Measurements from ENCODE around the gene UBTD2.
A peak's percentile ranks its signal among the peaks of the same experiment; 100 is the strongest.
"Not testable (repeated sequence)": the region's sequence is repeated elsewhere in the genome, so short reads cannot be mapped to it uniquely, and the experiment has no call there.

The UBTD2 gene

GRCh38 chr5:172245046-172245445, 38.5 kb downstream of the UBTD2 start:
- DNase-seq, result no peak

DNA sequence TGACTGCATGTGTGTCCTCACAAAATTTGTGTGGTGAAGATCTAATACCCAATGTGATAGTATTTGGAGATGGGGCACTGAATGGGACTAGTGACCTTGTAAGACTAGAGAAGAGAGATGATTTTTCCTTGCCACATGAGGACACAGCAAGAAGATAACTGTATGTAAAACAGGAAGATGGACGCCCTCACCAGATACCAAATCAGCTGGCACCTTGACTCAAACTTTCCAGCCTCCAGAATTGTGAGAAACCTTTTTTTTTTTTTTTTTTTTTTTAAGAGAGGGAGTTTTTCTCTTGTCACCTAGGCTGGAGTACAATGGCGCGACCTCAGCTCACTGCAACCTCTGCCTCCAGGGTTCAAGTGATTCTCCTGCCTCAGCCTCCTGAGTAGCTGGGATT, 40.3 kb downstream of the UBTD2 start:
- no peak for DNase-seq

DNA sequence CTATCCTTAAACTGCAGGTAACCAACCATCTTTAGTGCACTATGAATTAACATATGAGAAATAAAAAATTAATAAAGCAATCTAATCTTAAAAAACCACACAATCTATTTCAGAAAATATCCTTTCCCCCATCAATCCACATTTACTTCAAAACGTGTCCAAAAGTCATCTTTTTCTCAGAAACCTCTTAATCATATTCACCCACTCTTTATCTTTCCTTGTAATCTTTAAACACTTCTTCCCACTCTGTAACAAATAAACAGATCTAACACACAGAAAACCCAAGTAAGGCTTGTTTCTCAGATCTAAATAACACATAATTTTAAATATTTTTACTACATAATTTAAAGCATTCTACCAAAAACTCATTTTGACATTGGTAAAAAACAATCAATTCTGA, 45.2 kb downstream of the UBTD2 start:
- DNase-seq, result no peak

GRCh38 chr5:172235827-172236736, 47.5 kb downstream of the UBTD2 start:
- DNase-seq, result no peak

DNA sequence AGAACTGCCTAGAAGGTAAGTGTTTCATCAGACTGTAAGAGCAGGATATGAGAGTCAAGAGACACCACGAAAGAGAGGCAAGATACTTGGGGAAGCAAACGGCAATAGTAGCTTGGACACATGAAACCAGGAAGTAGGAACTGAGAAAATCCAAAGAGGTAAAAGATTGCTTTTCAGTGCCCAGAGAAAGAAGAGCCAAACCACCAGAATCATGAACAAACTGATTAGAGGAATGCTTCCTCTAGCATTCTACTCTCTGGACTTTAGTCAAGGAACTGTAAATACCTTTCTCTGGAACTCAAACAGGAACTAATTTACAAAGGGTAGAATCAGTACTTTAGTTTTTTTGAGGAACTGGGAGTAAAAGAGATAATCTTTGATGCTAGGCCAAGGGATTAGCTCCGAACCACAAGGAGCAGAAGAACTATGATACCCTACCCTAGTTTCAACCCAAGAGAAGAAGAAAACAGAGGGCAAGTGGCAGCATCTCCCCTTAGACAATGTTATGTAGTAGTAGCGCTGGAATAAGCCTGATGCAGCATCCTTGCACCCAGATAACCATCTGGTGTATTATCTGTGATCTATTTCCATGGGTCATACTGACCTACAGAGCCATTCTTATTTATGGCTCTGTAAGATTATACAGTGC, 48.3 kb downstream of the UBTD2 start:
- no peak for DNase-seq

DNA sequence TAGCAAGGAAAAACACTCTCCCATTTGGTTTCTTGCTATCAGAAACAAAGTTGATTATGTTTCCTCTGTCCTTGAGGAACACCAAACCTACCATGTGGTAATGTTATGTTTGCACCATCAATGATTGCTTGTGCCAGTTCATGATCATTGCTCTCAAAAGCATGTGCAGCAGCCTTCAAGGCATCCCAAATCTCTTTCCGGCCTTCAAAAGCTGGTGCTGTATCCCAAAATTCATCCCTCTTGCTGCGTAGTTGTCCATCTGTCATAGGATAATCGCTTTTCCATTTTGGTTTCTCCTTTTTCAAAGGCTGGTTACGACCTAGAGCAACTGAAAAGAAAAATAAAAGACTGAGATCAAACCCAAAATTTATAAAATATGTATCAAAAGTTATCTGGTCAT, 49.5 kb downstream of the UBTD2 start:
- no peak for DNase-seq

DNA sequence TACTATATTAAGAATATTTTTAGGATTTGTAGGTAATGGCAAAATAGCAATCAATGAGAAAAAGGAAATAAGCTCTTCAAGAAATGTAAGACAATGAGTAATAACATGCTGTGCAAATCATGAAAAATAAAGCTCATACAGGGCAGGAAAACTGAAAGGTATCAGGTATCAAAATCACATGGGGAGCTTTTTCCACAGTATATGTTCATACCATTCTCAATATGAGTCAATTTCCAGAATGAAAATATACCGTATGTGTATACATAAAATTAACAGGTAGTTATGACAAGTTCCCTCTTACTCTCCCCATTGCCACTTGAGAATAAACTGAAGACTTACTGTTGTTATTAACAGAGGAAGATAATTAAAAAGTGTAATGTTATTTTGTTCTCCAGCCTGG, 53.7 kb downstream of the UBTD2 start:
- no peak for DNase-seq

- DNase-seq, result no peak
Measured at GRCh38 chr5:172224996-172225395, 58.6 kb downstream of the UBTD2 start.

DNA sequence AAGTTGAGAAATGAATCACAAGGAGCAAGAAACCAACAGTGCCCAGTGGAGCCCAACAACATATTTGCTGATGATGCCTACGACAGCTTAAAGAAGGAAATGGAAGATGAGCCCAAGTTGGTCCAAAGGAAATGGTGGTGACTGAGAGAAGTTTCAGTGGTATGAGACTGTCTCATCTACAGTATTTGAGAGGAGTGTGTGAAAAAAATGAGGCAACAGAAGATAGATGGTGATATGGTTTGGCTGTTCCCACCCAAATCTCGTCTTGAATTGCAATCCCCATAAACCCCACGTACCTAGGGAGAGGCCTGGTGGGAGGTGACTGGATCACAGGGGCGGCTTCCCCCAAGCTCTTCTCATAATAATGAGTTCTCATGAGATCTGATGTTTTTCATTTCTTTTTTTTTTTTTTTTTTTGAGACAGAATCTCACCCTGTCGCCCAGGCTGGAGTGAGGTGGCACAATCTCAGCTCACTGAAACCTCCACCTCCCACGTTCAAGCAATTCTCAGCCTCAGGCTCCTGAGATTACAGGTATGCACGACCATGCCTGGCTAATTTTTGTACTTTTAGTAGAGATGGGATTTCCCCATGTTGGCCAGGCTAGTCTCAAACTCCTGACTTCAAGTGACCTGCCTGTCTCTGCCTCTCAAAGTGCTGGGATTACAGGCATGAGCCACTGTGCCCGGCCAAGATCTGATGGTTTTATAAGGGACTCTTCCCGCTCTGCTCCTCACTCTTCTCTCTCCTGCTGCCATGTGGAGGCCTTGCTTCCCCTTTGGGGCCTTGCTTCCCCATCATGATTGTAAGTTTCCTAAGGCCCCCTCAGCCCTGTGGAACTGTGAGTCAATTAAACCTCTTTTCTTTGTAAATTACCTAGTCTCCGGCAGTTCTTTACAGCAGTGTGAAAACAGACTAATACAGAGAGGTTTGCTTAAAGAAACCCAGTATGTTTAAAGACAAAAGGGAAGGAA, 59.4 kb downstream of the UBTD2 start:
- DNase-seq, result peak; percentile 41

- DNase-seq, result no peak
Measured at GRCh38 chr5:172219296-172219695, 64.3 kb downstream of the UBTD2 start.

DNA sequence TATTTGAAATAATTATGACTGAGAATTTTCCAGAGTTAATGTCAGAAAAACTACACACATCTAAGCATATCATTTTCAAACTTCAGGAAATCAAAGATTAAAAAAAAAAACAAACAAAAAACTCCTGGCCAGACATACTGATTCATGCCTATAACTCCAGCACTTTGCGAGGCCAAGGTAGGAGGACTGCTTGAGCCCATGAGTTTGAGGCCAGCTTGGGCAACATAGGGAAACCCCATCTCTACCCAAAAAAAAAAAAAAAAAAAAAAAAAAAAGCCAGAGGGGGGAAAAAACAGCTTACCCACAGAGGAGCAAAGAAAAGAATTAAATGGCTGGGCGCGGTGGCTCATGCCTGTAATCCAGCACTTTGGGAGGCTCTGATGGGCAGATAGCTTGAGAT, 67.2 kb downstream of the UBTD2 start:
- DNase-seq, result no peak

DNA sequence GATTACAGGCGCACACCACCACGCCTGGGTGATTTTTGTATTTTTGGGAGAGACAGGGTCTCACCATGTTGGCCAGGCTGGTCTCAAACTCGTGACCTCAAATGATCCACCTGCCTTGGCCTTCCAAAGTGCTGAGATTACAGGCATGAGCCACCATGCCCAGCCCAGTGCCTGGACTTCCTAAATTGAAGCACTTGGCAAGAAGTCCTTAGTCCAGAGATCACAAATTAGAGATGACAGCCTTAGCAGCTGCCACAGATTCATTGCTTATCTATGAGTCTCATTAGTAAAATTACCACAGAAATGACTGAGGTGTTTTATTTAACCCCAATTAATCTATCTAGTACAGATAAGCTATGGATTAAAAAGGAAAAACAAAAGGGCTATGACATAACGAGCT, 70.4 kb downstream of the UBTD2 start:
- no peak for DNase-seq

DNA sequence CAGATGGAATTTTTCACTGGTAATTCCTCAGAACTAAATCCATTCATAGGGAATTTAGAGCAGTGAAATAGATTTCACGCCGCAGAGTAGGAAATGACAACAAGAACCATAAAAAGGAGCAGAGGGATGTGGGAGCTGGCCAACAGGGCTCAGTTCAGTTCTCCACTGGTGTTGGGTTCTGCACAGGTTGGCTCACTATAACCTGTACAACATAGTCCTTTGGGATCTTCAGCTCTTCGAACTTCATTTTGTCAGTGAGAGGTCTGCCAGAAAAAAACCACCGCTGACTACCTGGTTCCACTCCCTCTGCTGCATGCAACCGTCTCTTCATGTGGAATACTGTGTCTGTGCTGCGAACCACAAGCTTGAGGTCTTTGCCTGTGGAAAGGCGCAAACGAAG, 71.9 kb downstream of the UBTD2 start:
- DNase-seq, result no peak

DNA sequence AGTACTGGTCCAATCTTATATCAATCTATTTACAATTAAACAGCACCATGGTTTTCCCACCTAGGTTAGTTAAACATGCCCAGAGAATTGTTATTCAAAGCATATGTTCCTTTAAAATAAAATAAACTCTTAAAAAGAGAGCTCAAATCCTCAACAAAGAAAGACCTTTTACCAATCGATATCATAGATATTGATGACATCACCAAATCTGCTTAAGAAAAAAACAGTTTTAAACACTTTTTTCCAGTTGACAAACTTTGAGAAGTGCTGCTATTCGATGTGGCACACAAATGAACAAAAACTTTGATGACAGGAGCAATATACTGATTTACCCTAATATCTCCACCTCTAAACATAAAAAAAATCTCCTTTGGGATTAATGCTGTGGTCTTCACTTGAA, 73.8 kb downstream of the UBTD2 start:
- DNase-seq, result no peak

GRCh38 chr5:172207511-172207910, 76.1 kb downstream of the UBTD2 start:
- DNase-seq, result no peak

DNA sequence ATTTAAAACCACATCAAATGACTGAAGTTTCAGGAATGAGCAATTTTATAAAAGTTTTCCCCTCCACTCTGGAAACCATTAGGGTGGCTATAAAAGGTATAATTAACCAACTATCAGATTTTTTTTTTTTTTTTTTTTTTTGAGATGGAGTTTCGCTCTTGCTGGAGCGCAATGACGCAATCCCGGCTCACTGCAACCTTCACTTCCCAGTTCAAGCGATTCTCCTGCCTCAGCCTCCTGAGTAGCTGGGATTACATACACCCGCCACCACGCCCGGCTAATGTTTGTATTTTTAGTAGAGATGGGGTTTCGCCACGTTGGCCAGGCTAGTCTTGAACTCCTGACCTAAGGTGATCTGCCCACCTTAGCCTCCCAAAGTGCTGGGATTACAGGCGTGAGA, 77.6 kb downstream of the UBTD2 start:
- not testable (repeated sequence) for DNase-seq

DNA sequence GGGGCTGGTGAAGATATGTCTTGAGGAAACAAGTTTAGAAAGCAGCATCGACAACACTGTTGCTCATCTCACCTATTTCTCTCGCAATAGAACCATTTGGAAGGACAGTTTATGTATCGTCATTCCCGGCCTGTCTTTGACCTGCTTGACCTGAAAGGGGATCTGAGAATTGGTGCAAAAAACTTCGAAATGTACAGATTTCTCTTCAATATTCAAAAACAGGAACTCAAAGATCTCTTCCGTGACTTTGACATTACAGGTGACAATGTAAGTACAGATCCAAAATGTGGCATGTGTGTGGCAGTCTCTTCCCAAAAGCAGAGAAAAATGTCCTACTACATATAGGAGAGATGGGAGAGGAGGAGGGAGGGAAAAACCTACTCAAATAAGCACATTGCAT, 83.1 kb downstream of the UBTD2 start:
- DNase-seq, result no peak

- no peak for DNase-seq
Measured at GRCh38 chr5:172199446-172199845, 84.1 kb downstream of the UBTD2 start.

GRCh38 chr5:172197775-172198174, 85.8 kb downstream of the UBTD2 start:
- not testable (repeated sequence) for DNase-seq

DNA sequence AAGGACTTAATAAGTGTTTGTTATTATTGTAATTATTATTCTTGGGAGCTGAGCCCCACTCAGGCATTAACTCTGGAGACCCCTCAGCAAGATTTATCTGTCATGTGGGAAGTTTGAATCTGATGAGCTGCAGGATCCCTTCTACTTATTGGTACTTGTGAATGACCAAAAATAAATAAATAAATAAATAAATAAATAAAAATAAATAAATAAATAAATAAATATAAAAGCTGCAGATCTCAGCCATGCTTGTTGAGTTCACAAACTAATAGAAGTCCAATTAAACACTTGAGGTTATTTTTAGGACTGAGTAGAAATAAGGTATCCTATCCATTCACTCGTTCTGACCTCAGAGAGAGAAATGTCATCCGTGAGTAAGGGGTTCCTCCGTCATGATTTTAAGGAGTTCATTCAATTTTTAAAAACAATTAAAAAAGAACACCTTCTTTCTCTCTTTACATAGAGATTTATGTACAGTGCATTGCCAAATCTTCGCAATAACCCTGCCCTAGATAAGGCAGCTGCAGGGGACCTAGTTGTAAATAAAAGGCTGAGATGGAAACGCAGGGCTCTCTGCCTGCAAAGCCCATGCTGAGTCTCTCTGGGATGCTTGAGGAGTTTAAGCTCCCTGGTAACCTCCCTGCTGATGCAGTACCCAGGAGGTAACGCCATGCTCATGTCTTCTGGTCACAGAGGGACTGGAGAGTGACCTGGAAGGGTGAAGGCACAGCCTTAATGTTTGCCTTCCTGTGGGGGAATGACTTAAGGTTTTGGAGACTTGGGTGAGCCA, 88.4 kb downstream of the UBTD2 start:
- DNase-seq, result no peak

DNA sequence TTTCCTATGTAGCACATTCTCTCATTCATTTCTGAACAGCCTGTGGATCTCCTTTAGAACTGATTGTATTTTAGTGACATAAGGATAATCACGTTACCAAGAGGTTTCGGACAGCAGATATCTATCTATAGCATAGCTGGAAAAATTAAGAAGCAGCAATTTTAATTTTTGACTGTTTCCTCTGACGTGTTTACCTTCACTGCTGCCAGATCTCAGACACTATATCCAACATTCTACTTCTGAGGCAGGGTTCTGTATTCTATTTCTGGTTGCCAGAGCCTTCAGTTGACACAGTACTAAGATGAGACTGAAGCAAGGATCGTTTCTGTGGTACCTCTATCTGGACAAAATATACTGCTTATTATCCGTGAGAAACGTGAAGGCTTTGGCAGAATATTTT, 89.7 kb downstream of the UBTD2 start, which contains the start of gene EFCAB9:
Gene EFCAB9 (plus strand): TSS at position 301 of the 400 bp plus-strand sequence. CDS start 1 bp downstream, at position 302.
- DNase-seq, result no peak

DNA sequence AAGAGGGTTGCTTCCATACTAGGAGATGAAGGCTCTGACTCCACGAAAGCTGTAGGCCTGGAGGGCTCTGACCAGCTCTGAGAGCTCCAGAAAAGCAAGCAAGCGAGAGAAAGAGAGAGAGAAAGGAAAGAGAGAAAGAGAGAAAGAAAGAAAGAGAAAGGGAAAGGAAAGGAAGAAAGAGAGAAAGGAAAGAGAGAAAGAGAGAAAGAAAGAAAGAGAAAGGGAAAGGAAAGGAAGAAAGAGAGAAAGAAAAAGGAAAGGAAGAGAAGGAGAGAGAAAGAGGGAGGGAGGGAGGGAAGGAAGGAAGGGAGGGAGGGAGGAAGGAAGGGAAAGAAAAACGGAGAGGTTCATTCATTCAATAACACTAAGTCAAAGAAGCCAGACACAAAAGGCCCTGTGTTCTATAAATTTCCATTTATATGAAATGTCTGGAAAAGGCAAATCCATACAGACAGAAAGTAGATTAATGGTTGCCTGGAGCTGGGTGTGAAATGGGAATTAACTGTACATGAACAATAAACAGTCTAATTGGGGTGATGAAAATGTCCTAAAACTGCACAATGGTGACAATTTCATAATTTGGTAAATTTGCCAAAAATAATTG, 93.8 kb downstream of the UBTD2 start:
- no peak for DNase-seq
